GM12878 (cell line): ENCODE results near the gene LMTK2. TPM values are rescaled to one million over a fixed set of nuclear protein-coding genes. Genes with fewer than 3 reads are reported as not detected.

ENCODE experiments used
- CBX3 ChIP-seq: fragments of 200-600 bp; sonication (generic); IDR thresholded peaks from 2 replicates; pipeline ENCODE4 v1.6.1; 2016; ENCODE audit warnings: low read depth, borderline replicate concordance
- CBX5 ChIP-seq: sonication (generic); IDR thresholded peaks from 2 replicates; pipeline ENCODE4 v1.6.1; 2016; ENCODE audit warnings: low read depth, moderate library complexity, mild to moderate bottlenecking, inconsistent platforms
- CHD2 ChIP-seq: IDR thresholded peaks from 2 replicates; pipeline ENCODE4 v1.6.1; 2011; ENCODE audit warnings: low read depth, low read length, improper control_type of control experiment, borderline replicate concordance
- CREB1 ChIP-seq: IDR thresholded peaks from 2 replicates; pipeline ENCODE4 v1.6.1; 2012; ENCODE audit warnings: low read depth, mild to moderate bottlenecking, inconsistent platforms
- E2F8 ChIP-seq: fragments of 450-650 bp; IDR thresholded peaks from 2 replicates; pipeline ENCODE4 v1.6.1; 2018; ENCODE audit warnings: mild to moderate bottlenecking, low read depth, moderate library complexity; ENCODE audit not compliant: partially characterized antibody
- ELK1 ChIP-seq: IDR thresholded peaks from 2 replicates; pipeline ENCODE4 v1.6.1; 2012; ENCODE audit warnings: low read depth, low read length, improper control_type of control experiment
- HDAC2 ChIP-seq: fragments of 200-600 bp; sonication (generic); IDR thresholded peaks from 2 replicates; pipeline ENCODE4 v1.6.1; 2017
- JUNB ChIP-seq: IDR thresholded peaks from 2 replicates; pipeline ENCODE4 v1.6.1; 2016; ENCODE audit warnings: antibody characterized with exemption, mild to moderate bottlenecking
- NR2F1 ChIP-seq: fragments of 450-650 bp; conservative IDR thresholded peaks from 2 replicates; pipeline ENCODE4 v1.6.1; 2017; ENCODE audit warnings: mild to moderate bottlenecking
- PML ChIP-seq: IDR thresholded peaks from 2 replicates; pipeline ENCODE4 v1.6.1; 2012; ENCODE audit warnings: low read length, inconsistent platforms
- POLR2A ChIP-seq: IDR thresholded peaks from 2 replicates; pipeline ENCODE4 v1.6.1; 2011; ENCODE audit warnings: low read depth, mild to moderate bottlenecking, low read length
- POLR2AphosphoS5 ChIP-seq: IDR thresholded peaks from 2 replicates; pipeline ENCODE4 v1.6.1; 2011; ENCODE audit warnings: mild to moderate bottlenecking, low read length, inconsistent platforms
- RELA ChIP-seq: fragments of 450-650 bp; IDR thresholded peaks from 2 replicates; pipeline ENCODE4 v1.8.0; 2014; ENCODE audit warnings: borderline replicate concordance; ENCODE audit not compliant: partially characterized antibody
- RFX5 ChIP-seq: IDR thresholded peaks from 2 replicates; pipeline ENCODE4 v1.6.1; 2011; ENCODE audit warnings: low read depth, low read length, improper control_type of control experiment
- SIX5 ChIP-seq: IDR thresholded peaks from 2 replicates; pipeline ENCODE4 v1.6.1; 2011; ENCODE audit warnings: mild to moderate bottlenecking, low read depth, low read length, moderate library complexity; ENCODE audit not compliant: severe bottlenecking
- SPI1 ChIP-seq: IDR thresholded peaks from 2 replicates; pipeline ENCODE4 v1.6.1; 2011; ENCODE audit warnings: low read depth, mild to moderate bottlenecking, low read length, moderate library complexity, borderline replicate concordance; ENCODE audit not compliant: insufficient read depth
- TARDBP ChIP-seq: IDR thresholded peaks from 2 replicates; pipeline ENCODE4 v1.6.1; 2016; ENCODE audit warnings: borderline replicate concordance
- ZNF217 ChIP-seq: fragments of 450-650 bp; IDR thresholded peaks from 2 replicates; pipeline ENCODE4 v1.6.1; 2017; ENCODE audit warnings: antibody characterized with exemption, mild to moderate bottlenecking
- ZNF274 ChIP-seq: IDR thresholded peaks from one replicate; pipeline ENCODE4 v1.8.0; 2011; ENCODE audit not compliant: insufficient read length, insufficient read depth
- ZNF622 ChIP-seq: fragments of 450-650 bp; IDR thresholded peaks from 2 replicates; pipeline ENCODE4 v1.6.1; 2017; ENCODE audit warnings: mild to moderate bottlenecking, inconsistent platforms
- polyA plus RNA-seq, 11 experiments: library from polyadenylated mRNA; depleted of rRNA in 4 of 11; unstranded in 6 of 11; stranded (reverse) in 5 of 11; fragments of >200 nt; fragmentation: Nextera tagmentation in 4 of 11; fragmentation: Illumina TruSeq in 1 of 11; extraction: Ambion mirVana in 4 of 11; extraction: Trizol in 1 of 11; gene quantifications; 1 replicate in 1 of 11; 2 replicates in 10 of 11; pipeline versions ENCODE4 v1.2.1 to v1.2.3, GENCODE V29; 2011 to 2016; ENCODE audit warnings: inconsistent platforms in 2 of 11, missing spikeins in 2 of 11, low read depth in 1 of 11
- total RNA-seq, 4 experiments: library from RNA; depleted of rRNA in 3 of 4; stranded (reverse); fragments of >200 nt in 3 of 4; fragmentation: Illumina TruSeq in 1 of 4; extraction: Trizol in 1 of 4; gene quantifications; 2 replicates each; pipeline versions ENCODE4 v1.2.1 to v1.2.3, GENCODE V29; 2013 to 2021
- TF ChIP-seq, protein P1 (sequence below): fragments of 450-650 bp; IDR thresholded peaks from 2 replicates; pipeline ENCODE4 v1.6.1; 2017; ENCODE audit warnings: borderline replicate concordance
- TF ChIP-seq, protein P2 (sequence below): fragments of 450-650 bp; conservative IDR thresholded peaks from 2 replicates; pipeline ENCODE4 v1.6.1; 2017; ENCODE audit warnings: mild to moderate bottlenecking, moderate library complexity
- TF ChIP-seq, protein P3 (sequence below): fragments of 450-650 bp; IDR thresholded peaks from 2 replicates; pipeline ENCODE4 v1.6.1; 2017; ENCODE audit warnings: low read depth, mild to moderate bottlenecking, moderate library complexity

The LMTK2 gene
- total and polyA plus RNA-seq, 10 of the 15 experiments (the other 5 are each of a cell fraction or from before 2014, with no cell fraction given) = 0.68 to 8.7 (median 4.6) TPM

GRCh38 chr7:98203261-98203963, 96.8 kb downstream of the LMTK2 start (continued):
- TF ChIP-seq, protein P1, sequence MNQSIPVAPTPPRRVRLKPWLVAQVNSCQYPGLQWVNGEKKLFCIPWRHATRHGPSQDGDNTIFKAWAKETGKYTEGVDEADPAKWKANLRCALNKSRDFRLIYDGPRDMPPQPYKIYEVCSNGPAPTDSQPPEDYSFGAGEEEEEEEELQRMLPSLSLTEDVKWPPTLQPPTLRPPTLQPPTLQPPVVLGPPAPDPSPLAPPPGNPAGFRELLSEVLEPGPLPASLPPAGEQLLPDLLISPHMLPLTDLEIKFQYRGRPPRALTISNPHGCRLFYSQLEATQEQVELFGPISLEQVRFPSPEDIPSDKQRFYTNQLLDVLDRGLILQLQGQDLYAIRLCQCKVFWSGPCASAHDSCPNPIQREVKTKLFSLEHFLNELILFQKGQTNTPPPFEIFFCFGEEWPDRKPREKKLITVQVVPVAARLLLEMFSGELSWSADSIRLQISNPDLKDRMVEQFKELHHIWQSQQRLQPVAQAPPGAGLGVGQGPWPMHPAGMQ = no peak
- TF ChIP-seq JUNB (peak; percentile 64), NR2F1 (no peak), SPI1 (peak; percentile 82; the same call in 1 of the 2 replicates), RELA (no peak), CBX5 (no peak), CREB1 (0 out of 2 replicates have a peak, but pooled peaks have one; percentile 41), POLR2A (peak; percentile 52; the same call in 1 of the 2 replicates), CBX3 (no peak), ELK1 (no peak), ZNF217 (no peak), ZNF274 (no peak), RFX5 (no peak), CHD2 (no peak), E2F8 (no peak), SIX5 (no peak), PML (no peak), TARDBP (no peak), POLR2AphosphoS5 (no peak), ZNF622 (no peak), HDAC2 (no peak)
- TF ChIP-seq, protein P2, sequence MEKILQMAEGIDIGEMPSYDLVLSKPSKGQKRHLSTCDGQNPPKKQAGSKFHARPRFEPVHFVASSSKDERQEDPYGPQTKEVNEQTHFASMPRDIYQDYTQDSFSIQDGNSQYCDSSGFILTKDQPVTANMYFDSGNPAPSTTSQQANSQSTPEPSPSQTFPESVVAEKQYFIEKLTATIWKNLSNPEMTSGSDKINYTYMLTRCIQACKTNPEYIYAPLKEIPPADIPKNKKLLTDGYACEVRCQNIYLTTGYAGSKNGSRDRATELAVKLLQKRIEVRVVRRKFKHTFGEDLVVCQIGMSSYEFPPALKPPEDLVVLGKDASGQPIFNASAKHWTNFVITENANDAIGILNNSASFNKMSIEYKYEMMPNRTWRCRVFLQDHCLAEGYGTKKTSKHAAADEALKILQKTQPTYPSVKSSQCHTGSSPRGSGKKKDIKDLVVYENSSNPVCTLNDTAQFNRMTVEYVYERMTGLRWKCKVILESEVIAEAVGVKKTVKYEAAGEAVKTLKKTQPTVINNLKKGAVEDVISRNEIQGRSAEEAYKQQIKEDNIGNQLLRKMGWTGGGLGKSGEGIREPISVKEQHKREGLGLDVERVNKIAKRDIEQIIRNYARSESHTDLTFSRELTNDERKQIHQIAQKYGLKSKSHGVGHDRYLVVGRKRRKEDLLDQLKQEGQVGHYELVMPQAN = no peak
- TF ChIP-seq, protein P3, sequence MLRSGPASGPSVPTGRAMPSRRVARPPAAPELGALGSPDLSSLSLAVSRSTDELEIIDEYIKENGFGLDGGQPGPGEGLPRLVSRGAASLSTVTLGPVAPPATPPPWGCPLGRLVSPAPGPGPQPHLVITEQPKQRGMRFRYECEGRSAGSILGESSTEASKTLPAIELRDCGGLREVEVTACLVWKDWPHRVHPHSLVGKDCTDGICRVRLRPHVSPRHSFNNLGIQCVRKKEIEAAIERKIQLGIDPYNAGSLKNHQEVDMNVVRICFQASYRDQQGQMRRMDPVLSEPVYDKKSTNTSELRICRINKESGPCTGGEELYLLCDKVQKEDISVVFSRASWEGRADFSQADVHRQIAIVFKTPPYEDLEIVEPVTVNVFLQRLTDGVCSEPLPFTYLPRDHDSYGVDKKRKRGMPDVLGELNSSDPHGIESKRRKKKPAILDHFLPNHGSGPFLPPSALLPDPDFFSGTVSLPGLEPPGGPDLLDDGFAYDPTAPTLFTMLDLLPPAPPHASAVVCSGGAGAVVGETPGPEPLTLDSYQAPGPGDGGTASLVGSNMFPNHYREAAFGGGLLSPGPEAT = 0 out of 2 replicates have a peak, but pooled peaks have one; percentile 23
